Adrenal gland (tissue), 19 donors: ENCODE measurements around the gene DNTT. TPM values are rescaled to one million over a fixed set of nuclear protein-coding genes. Genes with fewer than 3 reads are reported as not detected.

ENCODE experiments used
- DNase-seq, 7 donors: peaks; one replicate each; pipeline ENCODE4 v3.0.0-alpha.2; 2019 to 2020
- H3K27ac ChIP-seq, 5 donors: fragments of 200-600 bp; sonication (generic) in 4 of 5; 1 replicate in 3 of 5; 2 replicates in 2 of 5; pipeline versions ENCODE4 v1.5.1 to v1.8.0; 2016 to 2020; ENCODE audit warnings: mild to moderate bottlenecking in 1 of 5
- H3K27me3 ChIP-seq: fragments of 200-600 bp; 2 replicates; pipeline ENCODE4 v1.8.0; 2021
- H3K36me3 ChIP-seq, 2 donors: fragments of 200-600 bp; replicated peaks in 1 of 2; 1 replicate in 1 of 2; 2 replicates in 1 of 2; pipeline versions ENCODE4 v1.5.1 to v1.8.0; 2018 to 2022
- H3K4me1 ChIP-seq, 2 donors: fragments of 200-600 bp; replicated peaks in 1 of 2; 1 replicate in 1 of 2; 2 replicates in 1 of 2; pipeline versions ENCODE4 v1.5.1 to v1.8.0; 2018 to 2021
- H3K4me3 ChIP-seq, 4 donors: fragments of 200-600 bp; sonication (generic) in 3 of 4; one replicate each; pipeline ENCODE4 v1.5.1; 2016 to 2018
- H3K9me3 ChIP-seq, 3 donors: fragments of 200-600 bp; sonication (generic) in 1 of 3; replicated peaks in 1 of 3; 1 replicate in 2 of 3; 2 replicates in 1 of 3; pipeline versions ENCODE4 v1.5.1 to v1.8.0; 2016 to 2021
- POLR2A ChIP-seq, 2 donors: fragments of 450-650 bp; IDR thresholded peaks; one replicate each; pipeline ENCODE4 v1.6.1; 2017; ENCODE audit warnings: antibody characterized with exemption in 2 of 2, mild to moderate bottlenecking in 2 of 2, moderate library complexity in 1 of 2
- WGBS, 4 donors: extraction: QIAGEN DNeasy Blood & Tissue Kit in 2 of 4; methylation state at CpG; one replicate each; pipeline versions ENCODE4 v1.1.5 to v1.1.7; 2013 to 2017; 5-methylcytosine and 5-hydroxymethylcytosine counted together
- intact Hi-C, 2 donors: fragments of 100-400 bp; cut with DNase I; formaldehyde crosslinking; loops; one replicate each; pipeline versions ENCODE4 v1.14.1 to v1.15.0; 2022 to 2023
- long read RNA-seq, 10 donors: library from polyadenylated mRNA in 3 of 10; unstranded in 2 of 10; stranded (forward) in 1 of 10; transcript quantifications; one replicate each; pipeline ENCODE4 v2.0.0 and lab custom pipeline, GENCODE V29; 2021 to 2026
- polyA plus RNA-seq, 3 donors: library from polyadenylated mRNA; stranded (reverse); fragments of 200-250 nt in 2 of 3; fragments of 350-450 nt in 1 of 3; fragmentation: Illumina TruSeq in 1 of 3; extraction: RNeasy Lipid Tissue Mini Kit (QIAGEN cat#74804) in 1 of 3; gene quantifications; one replicate each; pipeline ENCODE4 v1.2.3, GENCODE V29; 2013 to 2014
- total RNA-seq, 9 donors: library from RNA; depleted of rRNA in 4 of 9; stranded (reverse); fragments of >200 nt in 4 of 9; fragments of 120-200 nt in 1 of 9; fragmentation: NEBNext Ultra II Directional in 1 of 9; extraction: Animal tissue kit (Norgen Biotek cat#: 25700) in 1 of 9; gene quantifications; one replicate each; pipeline versions ENCODE4 v1.1.0 to v1.2.4, GENCODE V29; 2013 to 2023
- TF ChIP-seq, protein P1 (sequence below), 6 experiments: fragments of 450-650 bp in 4 of 6; fragments of 200-600 bp in 2 of 6; sonication (generic) in 1 of 6; IDR thresholded peaks; 1 replicate in 5 of 6; 2 replicates in 1 of 6; pipeline versions ENCODE4 v1.5.1 to v1.8.0; 2016 to 2021; ENCODE audit warnings: antibody characterized with exemption in 6 of 6, mild to moderate bottlenecking in 2 of 6, moderate library complexity in 1 of 6
- donor health status: healthy with polysubstance abuse.
- donor health status: Bipolar disorder and iron deficiency.
- donor health status: DM: yes; HTN: yes; CAD: no.
- donor health status: DM: no; HTN: no; CAD: no.
- donor health status: DM: no; HTN: no; CAD: no.
- donor health status: DM: yes; HTN: yes; CAD: no.

Gene DNTT
- total RNA-seq (not detected), polyA plus RNA-seq (not detected)
- long read RNA-seq, donor 1 = 0 reads
- long read RNA-seq, donor 2 = 0 reads
- long read RNA-seq, donor 3 = 0 reads
- long read RNA-seq, donor 4 = 0 reads
- long read RNA-seq, donor 5 = 0 reads
- long read RNA-seq, donor 6 = 0 reads
- long read RNA-seq, donor 7 = 0 reads
- long read RNA-seq, donor 8 = 0 reads
- long read RNA-seq, donor 9 = 0 reads
- long read RNA-seq, donor 10 = 0 reads

DNA sequence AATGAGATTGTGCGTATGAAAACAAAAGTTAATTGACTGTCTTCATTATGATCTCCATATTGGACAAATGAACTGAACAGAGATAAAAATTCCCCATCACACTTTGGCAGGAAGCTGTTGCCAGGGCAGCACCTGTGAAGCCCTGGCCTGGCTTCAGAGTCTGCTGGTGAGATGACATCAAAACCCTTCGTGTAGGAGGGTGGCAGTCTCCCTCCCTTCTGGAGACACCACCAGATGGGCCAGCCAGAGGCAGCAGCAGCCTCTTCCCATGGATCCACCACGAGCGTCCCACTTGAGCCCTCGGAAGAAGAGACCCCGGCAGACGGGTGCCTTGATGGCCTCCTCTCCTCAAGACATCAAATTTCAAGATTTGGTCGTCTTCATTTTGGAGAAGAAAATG lies at the start of gene DNTT:
TSS of gene DNTT (plus strand) at position 205 of the 400 bp plus-strand sequence. CDS start at position 269, 64 bp downstream.
- WGBS, 4 donors = 83 to 89% (median 87%) methylated on average over 8 of the region's 8 CpGs

DNA sequence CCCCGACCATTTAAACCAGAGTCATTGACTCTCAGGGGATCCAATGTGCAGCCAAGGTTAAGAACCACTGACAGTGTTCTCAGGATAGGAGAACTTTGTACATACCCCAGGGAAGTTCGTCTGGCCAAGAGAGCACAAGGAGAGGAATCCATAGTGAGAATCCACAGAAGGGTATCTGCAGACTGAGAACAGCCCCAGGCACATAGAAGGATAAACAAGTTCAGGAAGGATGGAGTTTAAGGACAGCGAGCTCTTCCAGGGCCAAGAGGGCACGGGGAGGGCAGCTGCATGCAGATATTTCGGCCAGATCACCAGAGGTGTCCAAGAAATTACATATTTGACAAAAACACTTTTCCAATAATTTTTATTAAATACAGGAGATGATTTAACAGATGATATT lies 49.3 kb upstream of the DNTT start:
- H3K4me1 ChIP-seq = peaks cover 0 to 18% of the 10 kb centered on the region in 2 donors
- H3K27me3 ChIP-seq = no peaks in the 10 kb centered on the region
- H3K27ac ChIP-seq = no peak overlapping the region
- intact Hi-C loops = no loop called here
- no peaks in the 10 kb centered on the region for H3K36me3 ChIP-seq
- H3K9me3 ChIP-seq = no peaks in the 10 kb centered on the region
- no peak overlapping the region for H3K4me3 ChIP-seq
- no peak for DNase-seq
- TF ChIP-seq, protein P1, sequence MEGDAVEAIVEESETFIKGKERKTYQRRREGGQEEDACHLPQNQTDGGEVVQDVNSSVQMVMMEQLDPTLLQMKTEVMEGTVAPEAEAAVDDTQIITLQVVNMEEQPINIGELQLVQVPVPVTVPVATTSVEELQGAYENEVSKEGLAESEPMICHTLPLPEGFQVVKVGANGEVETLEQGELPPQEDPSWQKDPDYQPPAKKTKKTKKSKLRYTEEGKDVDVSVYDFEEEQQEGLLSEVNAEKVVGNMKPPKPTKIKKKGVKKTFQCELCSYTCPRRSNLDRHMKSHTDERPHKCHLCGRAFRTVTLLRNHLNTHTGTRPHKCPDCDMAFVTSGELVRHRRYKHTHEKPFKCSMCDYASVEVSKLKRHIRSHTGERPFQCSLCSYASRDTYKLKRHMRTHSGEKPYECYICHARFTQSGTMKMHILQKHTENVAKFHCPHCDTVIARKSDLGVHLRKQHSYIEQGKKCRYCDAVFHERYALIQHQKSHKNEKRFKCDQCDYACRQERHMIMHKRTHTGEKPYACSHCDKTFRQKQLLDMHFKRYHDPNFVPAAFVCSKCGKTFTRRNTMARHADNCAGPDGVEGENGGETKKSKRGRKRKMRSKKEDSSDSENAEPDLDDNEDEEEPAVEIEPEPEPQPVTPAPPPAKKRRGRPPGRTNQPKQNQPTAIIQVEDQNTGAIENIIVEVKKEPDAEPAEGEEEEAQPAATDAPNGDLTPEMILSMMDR (IDR thresholded peaks at IDR 0.05) = no peak
- TF ChIP-seq POLR2A (IDR thresholded peaks at IDR 0.05) = no peak
- 79 to 82% (median 80%) methylated on average over 5 of the region's 5 CpGs for WGBS, 4 donors

More for the DNA sequence above, at the start of gene DNTT:
- no peak for DNase-seq
- Histone ChIP-seq H3K27me3 (no peaks in the 10 kb centered on the region), H3K36me3 (no peaks in the 10 kb centered on the region), H3K4me1 (no peaks in the 10 kb centered on the region), H3K27ac (no peak within 1 kb of the TSS), H3K9me3 (no peaks in the 10 kb centered on the region), H3K4me3 (no peak within 1 kb of the TSS)
- intact Hi-C loops = no loop called here
- no peak for TF ChIP-seq POLR2A (IDR thresholded peaks at IDR 0.05)
- TF ChIP-seq, protein P1 (IDR thresholded peaks at IDR 0.05) = no peak

DNA sequence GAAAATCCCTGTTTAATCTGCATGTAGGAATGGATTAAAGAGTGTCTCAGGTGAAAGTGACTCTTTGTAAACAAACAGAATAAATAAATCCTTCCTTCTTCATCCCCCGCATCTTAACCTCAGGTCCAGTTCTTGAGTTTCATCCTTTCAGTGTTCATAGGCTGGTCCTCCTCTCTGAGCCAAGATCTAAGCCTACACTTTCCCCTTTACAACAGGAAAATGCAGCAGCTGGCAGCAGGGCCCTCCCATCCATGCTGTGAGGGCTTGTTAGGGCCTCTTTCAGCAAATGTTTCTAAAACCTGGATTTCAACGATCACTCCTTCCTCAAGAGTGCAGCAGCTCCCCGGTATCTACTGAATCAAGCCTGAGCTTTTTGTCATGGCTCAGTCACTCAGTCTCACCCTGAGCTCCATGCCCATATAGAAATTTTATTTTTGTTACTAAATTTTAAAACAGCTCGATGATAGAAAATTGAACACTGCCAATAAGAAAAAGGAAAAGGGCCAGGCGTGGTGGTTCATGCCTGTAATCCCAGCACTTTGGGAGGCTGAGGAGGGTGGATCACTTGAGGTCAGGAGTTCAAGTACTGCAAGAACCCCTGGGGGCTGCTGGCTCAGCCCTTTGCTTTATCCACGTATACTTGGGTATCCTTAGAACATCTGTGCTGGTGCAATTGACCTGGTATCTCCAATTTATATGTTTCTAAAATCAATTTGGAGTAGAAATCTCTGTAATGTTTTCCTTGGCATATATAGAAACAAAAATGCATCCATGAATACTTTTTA lies 48.5 kb upstream of the DNTT start:
- Histone ChIP-seq H3K36me3 (no peaks in the 10 kb centered on the region), H3K9me3 (no peaks in the 10 kb centered on the region), H3K4me3 (no peak overlapping the region), H3K27me3 (no peaks in the 10 kb centered on the region), H3K4me1 (peaks cover 0 to 18% of the 10 kb centered on the region in 2 donors), H3K27ac (no peak overlapping the region)
- TF ChIP-seq, protein P1 (IDR thresholded peaks at IDR 0.05) = no peak
- no peak for TF ChIP-seq POLR2A (IDR thresholded peaks at IDR 0.05)
- intact Hi-C loops = no loop called here
- 72 to 82% (median 77%) methylated on average over 5 to 6 of the region's 6 CpGs for WGBS, 4 donors
- DNase-seq = no peak

DNA sequence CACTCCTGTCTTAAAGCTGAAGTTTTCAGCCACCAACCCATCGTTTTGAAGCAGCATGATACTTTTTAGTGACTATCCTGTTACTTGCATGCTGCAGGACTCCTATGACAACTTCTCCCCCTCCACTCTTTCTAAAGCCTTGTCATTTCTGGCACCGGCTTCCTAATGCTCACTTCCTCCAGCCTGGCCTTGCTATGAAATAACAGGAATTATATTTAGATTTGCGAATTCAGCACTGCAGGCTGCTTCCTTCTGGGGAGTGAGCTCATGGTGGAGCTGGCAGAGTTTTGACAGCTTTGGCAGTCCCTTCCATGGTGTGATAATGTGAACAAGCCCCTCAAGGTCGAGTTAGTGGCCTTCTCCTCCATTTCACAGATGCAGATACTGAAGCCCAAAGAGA lies 46.3 kb upstream of the DNTT start:
- intact Hi-C loops = no loop called here
- DNase-seq = peak; percentile 27 to 73 (median 53)

More for the DNA sequence above, 46.3 kb upstream of the DNTT start:
- Histone ChIP-seq H3K9me3 (no peaks in the 10 kb centered on the region), H3K27ac (peak overlapping the region in 2 of 5 donors; percentile 14 to 67), H3K4me3 (no peak overlapping the region), H3K27me3 (no peaks in the 10 kb centered on the region), H3K36me3 (no peaks in the 10 kb centered on the region), H3K4me1 (peaks cover 0 to 18% of the 10 kb centered on the region in 2 donors)
- TF ChIP-seq, protein P1 (IDR thresholded peaks at IDR 0.05) = no peak
- TF ChIP-seq POLR2A (IDR thresholded peaks at IDR 0.05) = no peak
- 14 to 30% (median 18%) methylated on average over 4 of the region's 4 CpGs for WGBS, 4 donors
